GM23338 (cell line): ENCODE data around the gene MSGN1. TPM values are rescaled to one million over a fixed set of nuclear protein-coding genes. Genes with fewer than 3 reads are reported as not detected.

Experiments used
- ATAC-seq: fragments of 200-7000 bp; cut with Tn5 transposase; 3 replicates; pipeline ENCODE4 v1.9.1; 2020
- DNase-seq: peaks from one replicate; pipeline ENCODE4 v3.0.0-alpha.2; 2015; ENCODE audit warnings: low spot score
- H2AFZ ChIP-seq: fragments of 200-600 bp; sonication (generic); 2 replicates; pipeline ENCODE4 v1.8.0; 2016; ENCODE audit warnings: antibody characterized with exemption, mild to moderate bottlenecking, moderate library complexity
- H3F3A ChIP-seq: fragments of 200-600 bp; sonication (generic); replicated peaks from 2 replicates; pipeline ENCODE4 v1.8.0; 2017; ENCODE audit warnings: antibody characterized with exemption, mixed run types, low read depth
- H3K27ac ChIP-seq: fragments of 200-600 bp; sonication (generic); 2 replicates; pipeline ENCODE4 v1.6.1; 2016; ENCODE audit warnings: low read depth
- H3K27me3 ChIP-seq: fragments of 200-600 bp; sonication (generic); 2 replicates; pipeline ENCODE4 v1.8.0; 2016; ENCODE audit warnings: mild to moderate bottlenecking, mixed run types, moderate library complexity; ENCODE audit not compliant: insufficient read depth
- H3K36me3 ChIP-seq: fragments of 200-600 bp; sonication (generic); 2 replicates; pipeline ENCODE4 v1.8.0; 2016; ENCODE audit warnings: mild to moderate bottlenecking; ENCODE audit not compliant: insufficient read depth
- H3K4me1 ChIP-seq: fragments of 200-600 bp; sonication (generic); 2 replicates; pipeline ENCODE4 v1.8.0; 2016; ENCODE audit warnings: mild to moderate bottlenecking, moderate library complexity; ENCODE audit not compliant: insufficient read depth
- H3K4me2 ChIP-seq: fragments of 200-600 bp; sonication (generic); 2 replicates; pipeline ENCODE4 v1.7.1; 2017; ENCODE audit warnings: mixed run types
- H3K4me3 ChIP-seq: fragments of 200-600 bp; sonication (generic); 2 replicates; pipeline ENCODE4 v1.6.1; 2016; ENCODE audit warnings: mixed run types
- H3K79me2 ChIP-seq: fragments of 200-600 bp; sonication (generic); replicated peaks from 2 replicates; pipeline ENCODE4 v1.8.0; 2017; ENCODE audit warnings: mild to moderate bottlenecking; ENCODE audit not compliant: insufficient read depth
- H3K9me2 ChIP-seq: fragments of 200-600 bp; sonication (generic); 2 replicates; pipeline ENCODE4 v1.8.0; 2017; ENCODE audit not compliant: insufficient read depth
- H4K20me1 ChIP-seq: fragments of 200-600 bp; sonication (generic); replicated peaks from 2 replicates; pipeline ENCODE4 v1.8.0; 2017; ENCODE audit warnings: mild to moderate bottlenecking; ENCODE audit not compliant: insufficient read depth
- H3K27ac Mint-ChIP-seq: 2 replicates; pipeline ENCODE4 v1.8.0; 2020; ENCODE audit warnings: inconsistent platforms, mild to moderate bottlenecking, moderate library complexity, mixed read lengths
- H3K27me3 Mint-ChIP-seq: 3 replicates; pipeline ENCODE4 v1.8.0; 2022; ENCODE audit warnings: low read depth, mild to moderate bottlenecking, moderate library complexity, mixed read lengths, inconsistent platforms; ENCODE audit not compliant: insufficient read depth, poor library complexity
- H3K36me3 Mint-ChIP-seq: 3 replicates; pipeline ENCODE4 v1.8.0; 2021; ENCODE audit warnings: low read depth, mild to moderate bottlenecking, inconsistent platforms, moderate library complexity, mixed read lengths
- H3K4me1 Mint-ChIP-seq: 3 replicates; pipeline ENCODE4 v1.8.0; 2020; ENCODE audit warnings: mild to moderate bottlenecking, inconsistent platforms, mixed read lengths
- H3K4me3 Mint-ChIP-seq: 3 replicates; pipeline ENCODE4 v1.8.0; 2021; ENCODE audit warnings: moderate library complexity, mild to moderate bottlenecking, inconsistent platforms, mixed read lengths
- H3K9me3 Mint-ChIP-seq: 3 replicates; pipeline ENCODE4 v1.8.0; 2020; ENCODE audit warnings: moderate library complexity, mild to moderate bottlenecking, inconsistent platforms, mixed read lengths
- CTCF ChIP-seq, 2 experiments: fragments of 200-600 bp in 1 of 2; sonication (generic) in 1 of 2; conservative IDR thresholded peaks; 2 replicates each; pipeline versions ENCODE4 v1.5.1 to v1.6.1; 2016 to 2017; ENCODE audit warnings: antibody characterized with exemption in 2 of 2, low read depth in 2 of 2, mild to moderate bottlenecking in 2 of 2, moderate library complexity in 1 of 2
- EZH2phosphoT487 ChIP-seq: fragments of 200-600 bp; sonication (generic); IDR thresholded peaks from one replicate; pipeline ENCODE4 v1.8.1; 2018; ENCODE audit warnings: antibody characterized with exemption; ENCODE audit not compliant: unreplicated experiment
- STAT1 ChIP-seq: IDR thresholded peaks from one replicate; pipeline ENCODE4 v1.6.1; 2016; ENCODE audit warnings: antibody characterized with exemption; ENCODE audit not compliant: unreplicated experiment
- ZNF114 ChIP-seq: fragments of 250-450 bp; sonication (Bioruptor Pico); IDR thresholded peaks from 2 replicates; pipeline ENCODE4 v1.5.0; 2020; ENCODE audit warnings: mild to moderate bottlenecking, moderate library complexity
- ZNF331 ChIP-seq: fragments of 250-450 bp; sonication (Bioruptor Pico); IDR thresholded peaks from 2 replicates; pipeline ENCODE4 v1.5.0; 2020; ENCODE audit warnings: low read depth, mild to moderate bottlenecking, moderate library complexity
- ZNF462 ChIP-seq: fragments of 250-450 bp; sonication (Bioruptor Pico); IDR thresholded peaks from 2 replicates; pipeline ENCODE4 v1.5.0; 2020; ENCODE audit warnings: mild to moderate bottlenecking, moderate library complexity
- polyA plus RNA-seq: library from polyadenylated mRNA; unstranded; fragments of >200 nt; fragmentation: Nextera tagmentation; extraction: Ambion mirVana; gene quantifications from 2 replicates; pipeline ENCODE4 v1.2.1, GENCODE V29; 2016
- total RNA-seq: library from RNA; depleted of rRNA; stranded (reverse); fragments of >200 nt; shearing (Covaris generic); gene quantifications from 2 replicates; pipeline ENCODE4 v1.2.3, GENCODE V29; 2014

The MSGN1 gene
- total and polyA plus RNA-seq, 2 experiments from 2014 or later: not detected

GRCh38 chr2:17805717-17806363 is 10.4 kb upstream of the MSGN1 start:
- Histone ChIP-seq H3K9me2 (peaks cover 4% of the 10 kb centered on the region; the same call in 1 of the 2 replicates), H3K4me1 (no peaks in the 10 kb centered on the region), H3K27ac (no peak overlapping the region), H3K36me3 (no peaks in the 10 kb centered on the region), H3K4me3 (no peak overlapping the region), H3K4me2 (no peak overlapping the region), H2AFZ (no peak overlapping the region), H3F3A (no peaks in the 10 kb centered on the region), H3K27me3 (no peaks in the 10 kb centered on the region), H4K20me1 (no peaks in the 10 kb centered on the region), H3K79me2 (no peaks in the 10 kb centered on the region)
- Mint-ChIP-seq H3K4me1 (peaks cover 10% of the 10 kb centered on the region), H3K27ac (no peak overlapping the region), H3K4me3 (no peak overlapping the region), H3K27me3 (peaks cover 4% of the 10 kb centered on the region), H3K36me3 (no peaks in the 10 kb centered on the region), H3K9me3 (no peaks in the 10 kb centered on the region)
- TF ChIP-seq CTCF (conservative IDR thresholded peaks at IDR 0.05; ENCODE audit: low read depth in 2 of 2) (no peak), ZNF114 (CRISPR knock-in tag) (no peak), ZNF462 (CRISPR knock-in tag) (no peak), ZNF331 (CRISPR knock-in tag) (no peak), EZH2phosphoT487 (no peak), STAT1 (no peak)
- DNase-seq (no peak), ATAC-seq (no peak)
